Natural killer cell (primary cell): ENCODE measurements around the gene RAPGEF5. TPM values are rescaled to one million over a fixed set of nuclear protein-coding genes. Genes with fewer than 3 reads are reported as not detected.

Source experiments
- ATAC-seq, 3 donors: fragments of 150-1000 bp in 2 of 3; fragments of 200-7000 bp in 1 of 3; cut with Tn5 transposase; 1 replicate in 1 of 3; 2 replicates in 2 of 3; pipeline ENCODE4 v1.10.0; 2021; ENCODE audit warnings: mild to moderate bottlenecking in 2 of 3, moderate library complexity in 2 of 3
- DNase-seq, 2 donors: peaks; one replicate each; pipeline versions ENCODE4 v3.0.0 to v3.0.0-alpha.2; 2013 to 2021; ENCODE audit warnings: mixed read lengths in 1 of 2
- H3K27ac ChIP-seq: one replicate; pipeline ENCODE4 v1.5.1; 2013; ENCODE audit warnings: mild to moderate bottlenecking, low read length
- H3K27me3 ChIP-seq: one replicate; pipeline ENCODE4 v1.6.1; 2013; ENCODE audit warnings: low read length; ENCODE audit not compliant: control insufficient read depth, insufficient read depth
- H3K36me3 ChIP-seq: one replicate; pipeline ENCODE4 v1.6.1; 2013; ENCODE audit warnings: low read length; ENCODE audit not compliant: control insufficient read depth, insufficient read depth
- H3K4me1 ChIP-seq: one replicate; pipeline ENCODE4 v1.6.1; 2013; ENCODE audit warnings: low read length; ENCODE audit not compliant: control insufficient read depth, insufficient read depth
- H3K4me3 ChIP-seq: one replicate; pipeline ENCODE4 v1.5.1; 2013; ENCODE audit warnings: low read length
- H3K9me3 ChIP-seq: one replicate; pipeline ENCODE4 v1.6.1; 2013; ENCODE audit warnings: low read length; ENCODE audit not compliant: control insufficient read depth, insufficient read depth
- H3K27ac Mint-ChIP-seq, 2 donors: one replicate each; pipeline ENCODE4 v1.8.0; 2022; ENCODE audit warnings: mild to moderate bottlenecking in 2 of 2, mixed read lengths in 2 of 2, moderate library complexity in 1 of 2
- H3K27me3 Mint-ChIP-seq, 2 donors: one replicate each; pipeline ENCODE4 v1.8.0; 2022; ENCODE audit warnings: low read depth in 2 of 2, mixed read lengths in 2 of 2
- H3K36me3 Mint-ChIP-seq: one replicate; pipeline ENCODE4 v1.8.0; 2022; ENCODE audit warnings: mixed read lengths
- H3K4me1 Mint-ChIP-seq, 2 donors: one replicate each; pipeline ENCODE4 v1.8.0; 2022; ENCODE audit warnings: mixed read lengths in 2 of 2
- H3K4me3 Mint-ChIP-seq: one replicate; pipeline ENCODE4 v1.8.0; 2022; ENCODE audit warnings: mild to moderate bottlenecking, moderate library complexity, mixed read lengths
- H3K9me3 Mint-ChIP-seq, 2 donors: one replicate each; pipeline ENCODE4 v1.8.0; 2022; ENCODE audit warnings: mixed read lengths in 2 of 2
- CTCF ChIP-seq: fragments of 200-600 bp; IDR thresholded peaks from one replicate; pipeline ENCODE4 v1.8.0; 2022; ENCODE audit warnings: antibody characterized with exemption
- WGBS: methylation state at CpG from one replicate; pipeline ENCODE4 v1.1.7; 2013; ENCODE audit warnings: missing lambda C conversion rate; ENCODE audit not compliant: insufficient coverage; 5-methylcytosine and 5-hydroxymethylcytosine counted together
- intact Hi-C: fragments of 100-400 bp; cut with micrococcal nuclease; formaldehyde crosslinking; loops from one replicate; pipeline ENCODE4 v1.14.2; 2022
- total RNA-seq, 4 donors: library from RNA; stranded (reverse); fragments of 120-200 nt in 1 of 4; gene quantifications; one replicate each; pipeline versions ENCODE4 v1.2.3 to v1.2.4, GENCODE V29; 2013 to 2022

RAPGEF5 gene
- total RNA-seq, 3 donors from 2014 or later (not counting 1 experiment from before 2014, with no cell fraction given): 0.26 to 0.33 TPM; not detected in 1

- H3K4me3 ChIP-seq: no peak overlapping the region
- Mint-ChIP-seq H3K9me3 (no peaks in the 10 kb centered on the region), H3K27ac (no peak overlapping the region), H3K4me1 (no peaks in the 10 kb centered on the region), H3K36me3 (no peaks in the 10 kb centered on the region), H3K27me3 (peaks cover 7 to 20% of the 10 kb centered on the region in 2 donors), H3K4me3 (no peak overlapping the region)
- intact Hi-C loops: no loop called here
- no peaks in the 10 kb centered on the region for H3K36me3 ChIP-seq
- no peak overlapping the region for H3K27ac ChIP-seq
- no peak for ATAC-seq
- no peak for TF ChIP-seq CTCF
- H3K4me1 ChIP-seq: no peaks in the 10 kb centered on the region
- no peak for DNase-seq
- no peaks in the 10 kb centered on the region for H3K27me3 ChIP-seq
- H3K9me3 ChIP-seq: no peaks in the 10 kb centered on the region
Observed at GRCh38 chr7:22205631-22206030, 151.3 kb downstream of the RAPGEF5 start.

- H3K4me1 Mint-ChIP-seq: no peaks in the 10 kb centered on the region
- Histone ChIP-seq H3K9me3 (no peaks in the 10 kb centered on the region), H3K36me3 (no peaks in the 10 kb centered on the region), H3K27me3 (no peaks in the 10 kb centered on the region), H3K4me3 (no peak overlapping the region), H3K27ac (no peak overlapping the region), H3K4me1 (no peaks in the 10 kb centered on the region)
- DNase-seq: no peak
- no peaks in the 10 kb centered on the region for H3K36me3 Mint-ChIP-seq
- H3K4me3 Mint-ChIP-seq: no peak overlapping the region
- H3K9me3 Mint-ChIP-seq: no peaks in the 10 kb centered on the region
- no peak overlapping the region for H3K27ac Mint-ChIP-seq
- ATAC-seq: no peak
- WGBS: 81% methylated on average over 4 of the region's 4 CpGs
- intact Hi-C loops: no loop called here
- H3K27me3 Mint-ChIP-seq: peaks cover 4 to 9% of the 10 kb centered on the region in 2 donors
- no peak for TF ChIP-seq CTCF
Observed at GRCh38 chr7:22204312-22204711, 152.6 kb downstream of the RAPGEF5 start.

DNA sequence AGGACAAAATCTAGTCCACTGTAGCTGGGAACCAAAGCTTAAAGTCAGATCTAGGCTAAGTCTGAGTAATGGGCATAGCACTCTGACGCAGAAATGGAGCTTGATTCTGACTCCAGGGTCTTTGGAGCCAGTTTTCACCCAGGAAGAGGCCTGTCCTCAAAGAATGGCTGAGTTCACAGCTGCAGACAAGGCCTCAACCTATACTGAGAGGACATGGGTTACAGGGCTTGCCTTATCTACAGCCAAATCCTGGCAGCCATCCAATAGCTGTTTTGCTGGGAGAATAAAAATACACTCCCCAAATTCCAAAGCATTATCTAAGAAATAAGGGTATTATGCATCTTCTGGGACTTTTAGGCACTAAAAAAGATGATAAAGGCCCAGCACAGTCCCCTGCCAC is 154.8 kb downstream of the RAPGEF5 start:
- Histone ChIP-seq H3K4me3 (no peak overlapping the region), H3K27me3 (no peaks in the 10 kb centered on the region), H3K27ac (no peak overlapping the region), H3K9me3 (no peaks in the 10 kb centered on the region), H3K4me1 (no peaks in the 10 kb centered on the region), H3K36me3 (no peaks in the 10 kb centered on the region)
- peaks cover 0 to 4% of the 10 kb centered on the region in 2 donors for H3K27me3 Mint-ChIP-seq
- 76% methylated on average over 1 of the region's 1 CpG for WGBS
- H3K27ac Mint-ChIP-seq: no peak overlapping the region
- DNase-seq: no peak
- no peak for TF ChIP-seq CTCF
- no peak overlapping the region for H3K4me3 Mint-ChIP-seq
- intact Hi-C loops: no loop called here
- H3K36me3 Mint-ChIP-seq: no peaks in the 10 kb centered on the region
- ATAC-seq: no peak
- H3K4me1 Mint-ChIP-seq: no peaks in the 10 kb centered on the region
- H3K9me3 Mint-ChIP-seq: no peaks in the 10 kb centered on the region

- no peak for ATAC-seq
- Mint-ChIP-seq H3K27ac (no peak overlapping the region), H3K4me1 (no peaks in the 10 kb centered on the region), H3K36me3 (no peaks in the 10 kb centered on the region), H3K9me3 (no peaks in the 10 kb centered on the region), H3K4me3 (no peak overlapping the region), H3K27me3 (peaks cover 0 to 4% of the 10 kb centered on the region in 2 donors)
- Histone ChIP-seq H3K27me3 (no peaks in the 10 kb centered on the region), H3K27ac (no peak overlapping the region), H3K36me3 (no peaks in the 10 kb centered on the region), H3K4me3 (no peak overlapping the region), H3K4me1 (no peaks in the 10 kb centered on the region), H3K9me3 (no peaks in the 10 kb centered on the region)
- DNase-seq: no peak
- WGBS: 100% methylated on average over 1 of the region's 4 CpGs
- TF ChIP-seq CTCF: no peak
- intact Hi-C loops: no loop called here
Observed at GRCh38 chr7:22201186-22201880, 155.6 kb downstream of the RAPGEF5 start.
